OCI-LY7 (cell line): ENCODE measurements around the gene SINHCAF.

Experiments
- CTCF ChIP-seq: fragments of 200-600 bp; sonication (generic); conservative IDR thresholded peaks from 2 replicates; pipeline ENCODE4 v1.5.1; 2014; ENCODE audit warnings: mild to moderate bottlenecking, antibody characterized with exemption, low read length, moderate library complexity, mixed read lengths
- EZH2phosphoT487 ChIP-seq: fragments of 200-600 bp; sonication (generic); IDR thresholded peaks from 2 replicates; pipeline ENCODE4 v1.6.1; 2018; ENCODE audit warnings: low read depth, borderline replicate concordance, mild to moderate bottlenecking, mixed run types, antibody characterized with exemption, low read length, moderate library complexity, mixed read lengths

GRCh38 chr12:31315784-31316465 is 10.0 kb downstream of the SINHCAF start:
- no peak for TF ChIP-seq CTCF
- TF ChIP-seq EZH2phosphoT487, result no peak
